Mesenchymal stem cell (in vitro differentiated cells and primary cell): ENCODE results near the gene HNF1B.

Source experiments
- DNase-seq: peaks from one replicate; pipeline ENCODE4 v3.0.0-alpha.2; 2013
- H2AFZ ChIP-seq: one replicate; pipeline ENCODE4 v1.6.1; 2013; ENCODE audit warnings: low read depth, mild to moderate bottlenecking, control low read depth, inconsistent platforms, low read length, moderate library complexity
- H2AK5ac ChIP-seq: 2 replicates; pipeline ENCODE4 v1.6.1; 2013; ENCODE audit warnings: low read length, moderate library complexity, mild to moderate bottlenecking, inconsistent platforms; ENCODE audit not compliant: severe bottlenecking
- H2BK120ac ChIP-seq: one replicate; pipeline ENCODE4 v1.6.1; 2013; ENCODE audit warnings: low read depth, mild to moderate bottlenecking, inconsistent platforms, low read length, moderate library complexity
- H2BK12ac ChIP-seq, 2 experiments: one replicate each; pipeline ENCODE4 v1.6.1; 2013; ENCODE audit warnings: inconsistent platforms in 2 of 2, low read length in 2 of 2, mild to moderate bottlenecking in 2 of 2, moderate library complexity in 2 of 2, control low read depth in 1 of 2
- H2BK15ac ChIP-seq: one replicate; pipeline ENCODE4 v1.6.1; 2013; ENCODE audit warnings: mild to moderate bottlenecking, low read depth, inconsistent platforms; ENCODE audit not compliant: poor library complexity, severe bottlenecking
- H2BK5ac ChIP-seq: 2 replicates; pipeline ENCODE4 v1.6.1; 2013; ENCODE audit warnings: low read depth, mild to moderate bottlenecking, low read length, control low read depth, inconsistent platforms; ENCODE audit not compliant: poor library complexity, severe bottlenecking
- H3K14ac ChIP-seq, 2 experiments: one replicate each; pipeline ENCODE4 v1.6.1; 2013; ENCODE audit warnings: inconsistent platforms in 2 of 2, low read length in 2 of 2, control low read depth in 1 of 2, mild to moderate bottlenecking in 1 of 2, moderate library complexity in 1 of 2
- H3K18ac ChIP-seq, 2 experiments: one replicate each; pipeline ENCODE4 v1.6.1; 2013; ENCODE audit warnings: inconsistent platforms in 2 of 2, low read length in 2 of 2, control low read depth in 1 of 2, low read depth in 1 of 2, mild to moderate bottlenecking in 1 of 2
- H3K23ac ChIP-seq, 2 experiments: one replicate each; pipeline ENCODE4 v1.6.1; 2013; ENCODE audit warnings: inconsistent platforms in 2 of 2, low read length in 2 of 2, mild to moderate bottlenecking in 2 of 2, moderate library complexity in 2 of 2, control low read depth in 1 of 2
- H3K27ac ChIP-seq: 2 replicates; pipeline ENCODE4 v1.5.1; 2013; ENCODE audit warnings: mild to moderate bottlenecking, moderate library complexity, low read length, control low read depth, inconsistent platforms; ENCODE audit not compliant: poor library complexity, severe bottlenecking
- H3K27me3 ChIP-seq, 2 experiments: 2 replicates each; pipeline versions ENCODE4 v1.6.1 to v1.7.0; 2013; ENCODE audit warnings: low read length in 2 of 2, mild to moderate bottlenecking in 2 of 2, moderate library complexity in 2 of 2, control low read depth in 1 of 2, inconsistent platforms in 1 of 2; ENCODE audit not compliant: control insufficient read depth in 1 of 2, insufficient read depth in 1 of 2
- H3K36me3 ChIP-seq, 2 experiments: 2 replicates each; pipeline versions ENCODE4 v1.6.1 to v1.7.0; 2013; ENCODE audit warnings: low read length in 2 of 2, control low read depth in 1 of 2, inconsistent platforms in 1 of 2, low read depth in 1 of 2, mild to moderate bottlenecking in 1 of 2; ENCODE audit not compliant: insufficient read depth in 2 of 2, control insufficient read depth in 1 of 2
- H3K4ac ChIP-seq, 2 experiments: one replicate each; pipeline ENCODE4 v1.6.1; 2013; ENCODE audit warnings: inconsistent platforms in 2 of 2, low read length in 2 of 2, mild to moderate bottlenecking in 2 of 2, moderate library complexity in 2 of 2, control low read depth in 1 of 2, low read depth in 1 of 2
- H3K4me1 ChIP-seq: 2 replicates; pipeline ENCODE4 v1.6.1; 2013; ENCODE audit warnings: low read depth, low read length, control low read depth; ENCODE audit not compliant: control insufficient read depth, insufficient read depth
- H3K4me2 ChIP-seq: 2 replicates; pipeline ENCODE4 v1.6.1; 2013; ENCODE audit warnings: low read length, mild to moderate bottlenecking, inconsistent platforms; ENCODE audit not compliant: poor library complexity, severe bottlenecking
- H3K4me3 ChIP-seq, 2 experiments: 2 replicates each; pipeline versions ENCODE4 v1.5.1 to v1.7.0; 2013; ENCODE audit warnings: low read length in 2 of 2, mild to moderate bottlenecking in 2 of 2, control low read depth in 1 of 2, low read depth in 1 of 2; ENCODE audit not compliant: insufficient read depth in 1 of 2
- H3K79me1 ChIP-seq: replicated peaks from 2 replicates; pipeline ENCODE4 v1.6.1; 2013; ENCODE audit warnings: mild to moderate bottlenecking, control low read depth, low read length, inconsistent platforms; ENCODE audit not compliant: poor library complexity, severe bottlenecking
- H3K9ac ChIP-seq: 2 replicates; pipeline ENCODE4 v1.7.0; 2013; ENCODE audit warnings: mild to moderate bottlenecking, low read length, moderate library complexity
- H3K9me3 ChIP-seq: 2 replicates; pipeline ENCODE4 v1.7.0; 2013; ENCODE audit warnings: mild to moderate bottlenecking, low read length; ENCODE audit not compliant: control insufficient read depth
- H4K8ac ChIP-seq: one replicate; pipeline ENCODE4 v1.6.1; 2013; ENCODE audit warnings: inconsistent platforms, mild to moderate bottlenecking, low read length, moderate library complexity
- H4K91ac ChIP-seq: one replicate; pipeline ENCODE4 v1.6.1; 2013; ENCODE audit warnings: mild to moderate bottlenecking, low read length, inconsistent platforms
- WGBS: methylation state at CpG from one replicate; pipeline ENCODE4 v1.1.7; 2013; ENCODE audit warnings: mixed read lengths; 5-methylcytosine and 5-hydroxymethylcytosine counted together

HNF1B gene

DNA sequence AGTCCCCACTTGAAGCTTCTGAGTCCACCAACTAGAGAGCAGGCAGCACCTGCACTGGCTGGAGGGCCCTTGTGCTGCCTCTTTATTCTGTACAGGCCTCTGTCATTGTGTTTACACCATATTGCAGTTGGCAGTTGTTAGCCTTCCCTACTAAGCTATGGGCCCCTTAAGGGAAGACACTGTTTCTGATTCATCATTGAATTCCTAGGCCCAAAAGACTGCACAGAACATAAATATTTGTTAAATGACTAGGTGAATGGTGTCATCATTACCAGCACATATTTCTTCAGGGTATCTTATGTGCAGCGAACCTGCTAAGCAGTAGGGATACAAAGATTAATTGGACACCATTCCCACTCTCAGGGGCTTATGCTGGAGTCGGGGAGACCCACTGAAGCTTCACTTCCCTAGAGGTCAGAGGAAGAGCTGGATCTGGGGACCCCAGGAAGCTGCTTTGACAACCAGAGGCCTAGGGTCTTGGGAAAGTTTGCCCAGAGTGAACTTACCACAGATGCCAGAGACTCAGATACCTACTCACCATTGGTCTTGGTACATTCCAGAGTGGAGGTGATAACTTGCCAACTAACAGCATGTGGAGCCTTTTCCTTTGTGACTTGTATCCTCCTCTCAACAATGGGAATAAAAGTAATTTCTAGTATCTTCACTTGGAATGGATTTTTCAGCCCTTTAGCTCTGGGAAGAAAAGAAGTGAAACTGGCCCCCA lies 72.9 kb downstream of the HNF1B start:
- Histone ChIP-seq H4K8ac (peak overlapping the region; percentile 86), H2BK5ac (peak overlapping the region; percentile 68), H3K9me3 (no peaks in the 10 kb centered on the region), H3K79me1 (no peaks in the 10 kb centered on the region), H3K9ac (peak overlapping the region; percentile 56), H2AK5ac (peak overlapping the region; percentile 77), H3K27me3 (peaks cover 0 to 10% of the 10 kb centered on the region in 2 experiments), H3K4me3 (peak overlapping the region in 1 of 2 experiments; percentile 23), H3K18ac (peak overlapping the region in 1 of 2 experiments; percentile 2), H3K4me1 (peaks cover 24% of the 10 kb centered on the region), H4K91ac (no peak overlapping the region), H2BK15ac (no peak overlapping the region), H3K4ac (no peak overlapping the region), H3K36me3 (no peaks in the 10 kb centered on the region), H2BK120ac (peak overlapping the region; percentile 38), H2BK12ac (peak overlapping the region in 1 of 2 experiments; percentile 47), H3K23ac (no peak overlapping the region), H3K27ac (peak overlapping the region; percentile 92), H3K14ac (no peak overlapping the region), H2AFZ (no peak overlapping the region), H3K4me2 (no peak overlapping the region)
- WGBS, result 24% methylated on average over 2 of the region's 2 CpGs
- DNase-seq, result peak; percentile 92

DNA sequence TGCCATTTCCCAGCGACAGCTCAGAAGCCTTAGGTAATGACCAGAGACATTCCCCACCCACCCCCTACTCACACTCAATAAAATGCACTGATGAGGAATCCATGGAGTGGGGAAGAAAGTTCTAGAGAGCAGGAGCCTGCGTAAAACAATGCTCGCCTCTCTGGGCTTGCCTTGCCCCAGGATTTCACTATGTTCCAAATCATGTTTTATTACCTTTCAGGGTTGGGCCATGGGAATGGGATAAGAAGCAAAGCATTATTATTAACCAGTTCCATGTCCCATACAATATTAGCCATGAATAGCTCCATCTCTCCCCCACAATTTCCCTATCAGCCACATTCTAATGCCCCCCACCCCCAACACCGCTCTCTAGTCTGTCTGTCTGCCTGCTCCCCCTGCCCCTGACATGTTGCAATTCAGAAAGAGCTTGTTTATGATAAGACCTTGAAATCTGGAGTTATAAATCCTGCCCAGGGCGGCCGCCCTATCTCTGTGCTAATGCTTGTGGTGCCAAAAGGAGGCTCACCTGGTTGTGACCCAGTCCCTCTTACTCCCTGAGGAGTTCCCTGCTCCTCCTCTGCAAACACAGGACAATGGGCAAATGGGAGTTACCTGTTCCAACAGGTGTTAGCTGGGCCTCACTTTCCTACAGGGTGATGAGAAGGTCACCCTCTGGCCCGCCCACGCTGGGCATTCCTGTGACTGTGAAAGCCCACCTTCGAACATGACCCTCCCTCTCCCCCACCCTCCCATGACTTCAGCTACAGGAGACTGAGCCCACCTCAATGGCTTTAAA lies 73.6 kb downstream of the HNF1B start:
- Histone ChIP-seq H3K4ac (no peak overlapping the region), H3K9me3 (no peaks in the 10 kb centered on the region), H3K27me3 (peaks cover 0 to 2% of the 10 kb centered on the region in 2 experiments), H2BK5ac (peak overlapping the region; percentile 68), H4K91ac (no peak overlapping the region), H3K36me3 (no peaks in the 10 kb centered on the region), H3K27ac (peak overlapping the region; percentile 89), H3K4me1 (peaks cover 20% of the 10 kb centered on the region), H2AFZ (no peak overlapping the region), H2BK120ac (no peak overlapping the region), H3K23ac (no peak overlapping the region), H2BK15ac (no peak overlapping the region), H3K4me3 (peak overlapping the region in 1 of 2 experiments; percentile 23), H3K14ac (no peak overlapping the region), H4K8ac (peak overlapping the region; percentile 86), H2AK5ac (peak overlapping the region; percentile 78), H3K18ac (peak overlapping the region; percentile 50 to 71), H3K4me2 (no peak overlapping the region), H2BK12ac (peak overlapping the region in 1 of 2 experiments; percentile 2), H3K79me1 (no peaks in the 10 kb centered on the region), H3K9ac (peak overlapping the region; percentile 33)
- DNase-seq, result no peak
- 93% methylated on average over 9 of the region's 9 CpGs for WGBS

GRCh38 chr17:37667039-37667438 lies 77.8 kb downstream of the HNF1B start:
- H3K4me1 ChIP-seq, result peaks cover 16% of the 10 kb centered on the region
- no peak overlapping the region for H3K27ac ChIP-seq
- no peak overlapping the region for H3K4me3 ChIP-seq
- no peak for DNase-seq
- WGBS, result 80% methylated on average over 1 of the region's 1 CpG
- no peak overlapping the region for H3K18ac ChIP-seq
- H2AK5ac ChIP-seq, result no peak overlapping the region
- H2BK12ac ChIP-seq, result no peak overlapping the region
- no peak overlapping the region for H3K4ac ChIP-seq
- no peak overlapping the region for H2BK120ac ChIP-seq
- H3K27me3 ChIP-seq, result no peaks in the 10 kb centered on the region
- no peak overlapping the region for H2AFZ ChIP-seq
- H3K79me1 ChIP-seq, result no peaks in the 10 kb centered on the region
- no peak overlapping the region for H2BK5ac ChIP-seq
- no peak overlapping the region for H3K14ac ChIP-seq
- no peak overlapping the region for H4K91ac ChIP-seq
- no peak overlapping the region for H2BK15ac ChIP-seq
- no peak overlapping the region for H3K4me2 ChIP-seq
- H3K9me3 ChIP-seq, result no peaks in the 10 kb centered on the region
- no peak overlapping the region for H3K9ac ChIP-seq
- H3K36me3 ChIP-seq, result no peaks in the 10 kb centered on the region
- H4K8ac ChIP-seq, result no peak overlapping the region
- no peak overlapping the region for H3K23ac ChIP-seq

GRCh38 chr17:37664214-37664613 lies 80.6 kb downstream of the HNF1B start:
- no peak overlapping the region for H3K14ac ChIP-seq
- WGBS, result 78% methylated on average over 3 of the region's 3 CpGs
- H2AK5ac ChIP-seq, result no peak overlapping the region
- no peak overlapping the region for H3K4me3 ChIP-seq
- H2BK15ac ChIP-seq, result no peak overlapping the region
- H3K18ac ChIP-seq, result no peak overlapping the region
- no peak overlapping the region for H2BK5ac ChIP-seq
- no peaks in the 10 kb centered on the region for H3K27me3 ChIP-seq
- no peaks in the 10 kb centered on the region for H3K79me1 ChIP-seq
- H2BK120ac ChIP-seq, result no peak overlapping the region
- peaks cover 3% of the 10 kb centered on the region for H3K4me1 ChIP-seq
- no peak overlapping the region for H3K4ac ChIP-seq
- H3K9ac ChIP-seq, result no peak overlapping the region
- no peak overlapping the region for H3K4me2 ChIP-seq
- H3K27ac ChIP-seq, result no peak overlapping the region
- H3K23ac ChIP-seq, result no peak overlapping the region
- no peak overlapping the region for H4K8ac ChIP-seq
- no peak overlapping the region for H4K91ac ChIP-seq
- DNase-seq, result no peak
- H3K9me3 ChIP-seq, result no peaks in the 10 kb centered on the region
- no peak overlapping the region for H2AFZ ChIP-seq
- no peaks in the 10 kb centered on the region for H3K36me3 ChIP-seq
- H2BK12ac ChIP-seq, result no peak overlapping the region
